ENCODE measurements around the gene CFAP157.

The CFAP157 gene

GRCh38 chr9:127680846-127681245, 25.9 kb upstream of the CFAP157 start:
- ChIA-PET POLR2A (no interaction called here), CTCF (interaction anchor here (1.2 to 2.7 kb wide), 5 partner anchors 12 to 54 kb away, joined by 3 to 6 read pairs (median 3); no protein-coding TSS in a partner anchor)
- no peak for DNase-seq (ENCODE audit: extremely low spot score)
- no peak for TF ChIP-seq CTCF (IDR thresholded peaks at IDR 0.05; ENCODE audit: control extremely low read depth, extremely low read depth, low read depth, missing control alignments)

- TF ChIP-seq CTCF (IDR thresholded peaks at IDR 0.05; ENCODE audit: control extremely low read depth, extremely low read depth, low read depth, missing control alignments), result no peak
- CTCF ChIA-PET, result interaction anchor here (1.4 kb wide), 1 partner anchor 46 kb away, joined by 3 read pairs; no protein-coding TSS in a partner anchor
- POLR2A ChIA-PET, result interaction anchor here (0.6 kb wide), 1 partner anchor 389 kb away, joined by 5 read pairs; no protein-coding TSS in a partner anchor
- DNase-seq (ENCODE audit: extremely low spot score), result no peak
Measured at GRCh38 chr9:127682351-127683136, 24.2 kb upstream of the CFAP157 start.

GRCh38 chr9:127683723-127684122, 23.1 kb upstream of the CFAP157 start:
- no peak for DNase-seq (ENCODE audit: extremely low spot score)
- POLR2A ChIA-PET, result no interaction called here
- CTCF ChIA-PET, result interaction anchor here (0.9 to 1.0 kb wide), 2 partner anchors 238 to 413 kb away, joined by 3 read pairs; no protein-coding TSS in a partner anchor
- TF ChIP-seq CTCF (IDR thresholded peaks at IDR 0.05; ENCODE audit: control extremely low read depth, extremely low read depth, low read depth, missing control alignments), result no peak

GRCh38 chr9:127684576-127684975, 22.2 kb upstream of the CFAP157 start:
- CTCF ChIA-PET, result interaction anchor here (0.9 to 1.0 kb wide), 2 partner anchors 237 to 414 kb away, joined by 3 read pairs; no protein-coding TSS in a partner anchor
- DNase-seq (ENCODE audit: extremely low spot score), result no peak
- no peak for TF ChIP-seq CTCF (IDR thresholded peaks at IDR 0.05; ENCODE audit: control extremely low read depth, extremely low read depth, low read depth, missing control alignments)
- POLR2A ChIA-PET, result no interaction called here

GRCh38 chr9:127686461-127687393, 20.1 kb upstream of the CFAP157 start:
- no peak for DNase-seq (ENCODE audit: extremely low spot score)
- ChIA-PET POLR2A (interaction anchor here (0.5 kb wide), 1 partner anchor 77 kb away, joined by 3 read pairs; no protein-coding TSS in a partner anchor), CTCF (interaction anchor here (1.1 to 1.7 kb wide), 5 partner anchors 9 to 100 kb away, joined by 3 to 5 read pairs (median 3); partner anchors contain the start of gene TOR2A)
- TF ChIP-seq CTCF (IDR thresholded peaks at IDR 0.05; ENCODE audit: control extremely low read depth, extremely low read depth, low read depth, missing control alignments), result no peak

All from GM10248 (cell line).